Cerebellar cortex (tissue), 1 donor: ENCODE data around the gene METTL16.
"Not testable (repeated sequence)": the region's sequence is repeated elsewhere in the genome, so short reads cannot be mapped to it uniquely, and the experiment has no call there.

ENCODE experiments used
- DNase-seq: peaks from one replicate; pipeline ENCODE4 v3.0.0-alpha.2; 2015; ENCODE audit warnings: low spot score

The METTL16 gene, protein sequence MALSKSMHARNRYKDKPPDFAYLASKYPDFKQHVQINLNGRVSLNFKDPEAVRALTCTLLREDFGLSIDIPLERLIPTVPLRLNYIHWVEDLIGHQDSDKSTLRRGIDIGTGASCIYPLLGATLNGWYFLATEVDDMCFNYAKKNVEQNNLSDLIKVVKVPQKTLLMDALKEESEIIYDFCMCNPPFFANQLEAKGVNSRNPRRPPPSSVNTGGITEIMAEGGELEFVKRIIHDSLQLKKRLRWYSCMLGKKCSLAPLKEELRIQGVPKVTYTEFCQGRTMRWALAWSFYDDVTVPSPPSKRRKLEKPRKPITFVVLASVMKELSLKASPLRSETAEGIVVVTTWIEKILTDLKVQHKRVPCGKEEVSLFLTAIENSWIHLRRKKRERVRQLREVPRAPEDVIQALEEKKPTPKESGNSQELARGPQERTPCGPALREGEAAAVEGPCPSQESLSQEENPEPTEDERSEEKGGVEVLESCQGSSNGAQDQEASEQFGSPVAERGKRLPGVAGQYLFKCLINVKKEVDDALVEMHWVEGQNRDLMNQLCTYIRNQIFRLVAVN

GRCh38 chr17:2511462-2512369 is at the start of gene METTL16:
METTL16 (minus strand) TSS chr17:2511888; CDS start chr17:2502331, 9,557 bp downstream.
- DNase-seq, result peak; percentile 99

- no peak for DNase-seq
These were observed 49.0 kb upstream of the METTL16 start for GRCh38 chr17:2560658-2561057.

GRCh38 chr17:2551928-2552327 is 40.2 kb upstream of the METTL16 start:
- DNase-seq, result no peak

- no peak for DNase-seq
These were observed 39.8 kb upstream of the METTL16 start for GRCh38 chr17:2551493-2551892.

DNA sequence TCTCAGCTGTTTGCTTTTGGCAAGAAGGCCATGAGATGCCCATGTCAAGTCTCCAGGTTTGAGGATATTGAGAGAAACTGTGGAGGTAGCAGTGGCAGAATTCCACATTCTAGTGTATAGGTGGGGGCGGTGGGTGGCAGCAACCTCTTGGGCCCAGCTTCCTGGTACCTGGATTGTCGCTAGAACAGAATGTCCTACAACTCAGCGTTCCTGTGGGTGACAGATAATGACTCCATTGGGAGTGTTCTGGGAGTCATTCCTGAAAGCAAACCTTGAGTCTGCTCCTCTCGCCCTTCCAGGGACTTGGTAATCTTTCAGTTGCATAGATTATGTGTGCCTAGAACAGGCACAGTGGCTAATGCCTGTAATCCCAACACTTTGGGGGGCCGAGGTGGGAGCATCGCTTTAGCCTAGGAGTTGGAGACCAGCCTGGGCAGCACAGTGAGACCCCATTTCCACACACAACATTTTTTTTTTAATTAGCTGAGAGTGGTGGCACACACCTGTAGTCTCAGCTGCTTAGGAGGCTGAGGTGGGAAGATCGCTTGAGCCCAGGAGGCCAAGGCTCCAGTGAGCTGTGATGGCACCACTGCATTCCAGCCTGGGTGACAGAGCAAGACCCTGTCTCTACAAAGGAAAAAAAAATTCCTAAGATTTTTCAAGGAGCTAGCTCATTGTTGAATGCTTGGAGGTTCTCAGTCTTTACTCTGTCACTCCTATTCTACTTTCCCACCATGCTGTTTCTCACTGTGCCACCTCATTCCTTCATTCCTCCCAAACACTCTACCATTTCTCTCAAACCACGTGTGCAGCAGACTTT is 37.9 kb upstream of the METTL16 start:
- DNase-seq, result no peak

DNA sequence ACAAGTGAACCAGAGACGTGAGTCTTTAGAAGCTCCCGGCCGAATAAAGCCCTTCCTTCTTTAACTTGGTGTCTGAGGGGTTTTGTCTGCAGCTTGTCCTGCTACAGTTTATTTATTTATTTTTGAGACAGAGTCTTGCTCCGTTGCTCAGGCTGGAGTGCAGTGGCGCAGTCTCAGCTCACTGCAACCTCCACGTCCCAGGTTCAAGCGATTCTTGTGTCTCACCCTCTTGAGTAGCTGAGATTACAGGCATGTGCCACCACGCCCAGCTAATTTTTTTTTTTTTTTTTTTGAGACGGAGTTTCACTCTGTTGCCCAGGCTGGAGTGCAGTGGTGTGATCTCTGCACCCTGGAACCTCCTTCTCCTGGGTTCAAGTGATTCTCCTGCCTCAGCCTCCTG is 36.3 kb upstream of the METTL16 start:
- not testable (repeated sequence) for DNase-seq

- no peak for DNase-seq
These were observed 35.5 kb upstream of the METTL16 start for GRCh38 chr17:2547176-2547575.

DNA sequence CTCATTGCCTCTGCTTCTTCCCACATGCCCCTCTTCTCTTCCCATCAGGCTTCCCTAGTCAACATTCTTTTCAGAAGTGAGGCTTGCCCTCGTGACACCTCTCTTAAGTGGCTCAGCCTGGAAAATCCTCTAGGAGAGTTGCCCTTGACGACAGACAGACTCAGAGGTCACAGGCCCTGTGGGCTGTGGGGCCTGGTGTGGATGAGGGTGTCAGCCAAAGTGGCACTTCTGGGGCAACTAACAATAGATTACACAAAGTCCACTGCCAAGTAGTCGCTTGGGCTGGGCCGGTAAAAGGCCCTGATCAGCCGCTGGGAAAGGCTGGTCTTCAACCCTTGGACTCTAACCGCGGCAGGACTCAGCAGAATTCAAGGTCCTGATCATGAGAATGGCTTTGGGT is 33.7 kb upstream of the METTL16 start:
- DNase-seq, result no peak

- no peak for DNase-seq
These were observed 30.8 kb upstream of the METTL16 start for GRCh38 chr17:2542456-2542855.

GRCh38 chr17:2542056-2542455 is 30.4 kb upstream of the METTL16 start:
- DNase-seq, result no peak

DNA sequence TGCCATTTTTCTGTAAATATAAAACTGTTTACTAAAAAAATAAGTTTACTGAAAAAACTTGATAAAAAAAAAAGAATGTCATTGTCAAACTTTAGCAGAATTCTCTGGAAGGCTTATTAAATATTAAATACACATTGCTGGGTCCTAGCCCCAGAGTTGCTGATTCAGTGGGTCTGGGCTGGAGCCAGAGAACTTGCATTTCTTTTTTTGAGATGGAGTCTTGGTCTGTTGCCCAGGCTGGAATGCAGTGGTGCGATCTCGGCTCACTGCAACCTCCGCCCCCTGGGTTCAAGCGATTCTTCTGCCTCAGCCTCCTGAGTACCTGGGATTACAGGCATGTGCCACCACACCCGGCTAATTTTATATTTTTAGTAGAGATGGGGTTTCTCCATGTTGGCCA is 25.9 kb upstream of the METTL16 start:
- not testable (repeated sequence) for DNase-seq

- DNase-seq, result no peak
These were observed 20.5 kb upstream of the METTL16 start for GRCh38 chr17:2532146-2532720.

DNA sequence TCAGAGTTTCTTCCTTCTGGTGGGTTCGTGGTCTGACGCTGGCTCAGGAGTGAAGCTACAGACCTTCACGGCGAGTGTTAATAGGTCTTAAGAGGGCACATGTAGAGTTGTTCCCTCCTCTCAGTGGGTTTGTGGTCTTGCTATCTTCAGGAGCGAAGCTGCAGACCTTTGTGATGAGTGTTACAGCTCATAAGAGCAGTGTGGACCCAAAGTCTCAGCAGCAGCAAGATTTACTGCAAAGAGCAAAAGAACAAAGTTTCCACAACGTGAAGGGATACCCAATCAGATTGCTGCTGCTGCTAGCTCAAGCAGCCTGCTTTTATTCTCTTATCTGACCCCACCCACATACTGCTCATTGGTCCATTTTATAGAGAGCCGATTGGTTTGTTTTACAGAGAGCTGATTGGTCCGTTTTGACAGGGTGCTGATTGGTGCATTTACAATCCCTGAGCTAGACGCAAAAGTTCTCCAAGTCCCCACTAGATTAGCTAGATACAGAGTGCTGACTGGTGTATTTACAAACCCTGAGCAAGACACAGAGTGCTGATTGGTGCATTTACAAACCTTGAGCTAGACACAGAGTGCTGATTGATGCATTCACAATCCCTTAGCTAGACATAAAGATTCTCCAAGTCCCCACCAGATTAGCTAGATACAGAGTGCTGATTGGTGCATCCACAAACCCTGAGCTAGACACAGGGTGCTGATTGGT is 19.7 kb upstream of the METTL16 start:
- DNase-seq, result not testable (repeated sequence)

- DNase-seq, result not testable (repeated sequence)
These were observed 10.2 kb upstream of the METTL16 start for GRCh38 chr17:2521775-2522410.

GRCh38 chr17:2521257-2521656 is 9.6 kb upstream of the METTL16 start:
- DNase-seq, result no peak

- DNase-seq, result no peak
These were observed 5.9 kb upstream of the METTL16 start for GRCh38 chr17:2517539-2517938.

GRCh38 chr17:2511138-2511461 is 588 bp downstream of the METTL16 start:
- DNase-seq, result no peak

- no peak for DNase-seq
These were observed 1.1 kb downstream of the METTL16 start for GRCh38 chr17:2510559-2510958.

GRCh38 chr17:2508035-2508434 is 3.7 kb downstream of the METTL16 start:
- no peak for DNase-seq

DNA sequence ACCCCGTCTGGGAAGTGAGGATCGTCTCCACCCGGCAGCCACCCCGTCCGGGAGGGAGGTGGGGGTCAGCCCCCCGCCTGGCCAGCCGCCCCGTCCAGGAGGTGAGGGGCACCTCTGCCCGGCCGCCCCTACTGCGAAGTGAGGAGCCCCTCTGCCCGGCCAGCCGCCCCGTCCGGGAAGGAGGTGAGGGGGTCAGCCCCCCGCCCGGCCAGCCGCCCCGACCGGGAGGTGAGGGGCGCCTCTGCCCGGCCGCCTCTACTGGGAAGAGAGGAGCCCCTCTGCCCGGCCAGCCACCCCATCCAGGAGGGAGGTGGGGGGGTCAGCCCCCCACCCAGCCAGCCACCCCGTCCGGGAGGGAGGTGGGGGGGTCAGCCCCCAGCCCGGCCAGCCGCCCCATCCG is 4.7 kb downstream of the METTL16 start:
- DNase-seq, result not testable (repeated sequence)
